Measurements from ENCODE around the gene LCE3C.

The LCE3C gene

DNA sequence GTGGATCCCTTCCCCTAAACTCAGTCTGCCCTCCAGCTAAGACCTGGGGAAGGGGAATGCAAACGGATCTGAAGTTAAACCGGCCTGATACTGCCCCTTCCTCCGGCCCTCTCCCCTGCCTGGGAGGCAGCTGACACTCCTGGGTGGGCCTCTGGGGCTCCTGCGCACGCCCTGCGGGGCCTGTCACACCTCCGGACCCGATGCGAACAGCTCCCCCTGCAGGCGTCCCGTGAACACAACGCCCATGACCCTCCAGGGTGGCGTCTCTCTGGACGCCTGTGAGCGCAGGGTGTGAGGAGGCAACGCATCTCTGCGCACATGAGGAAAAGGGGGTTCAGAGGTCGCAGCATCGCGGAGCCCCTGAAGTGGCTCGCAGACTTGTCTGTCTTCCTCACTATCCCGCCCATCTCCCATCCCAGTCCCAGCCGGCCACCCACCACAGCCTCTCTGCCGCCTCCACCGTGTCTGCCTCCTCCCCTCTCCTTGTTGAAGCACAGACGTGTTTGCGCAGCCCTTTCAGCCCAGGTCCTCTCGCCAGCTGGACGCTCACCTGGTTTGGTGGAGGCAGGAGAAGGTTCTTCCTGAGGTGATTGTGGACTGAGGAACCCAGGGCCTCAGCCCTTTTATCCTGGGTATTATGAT, 23.3 kb downstream of the LCE3C start:
- H3K9me3 ChIP-seq (ENCODE audit: low read length) = peaks cover 2% of the 10 kb centered on the region
- H3K4me1 ChIP-seq (ENCODE audit: insufficient read depth, low read length) = no peaks in the 10 kb centered on the region
- H2AFZ ChIP-seq (ENCODE audit: low read depth, low read length) = no peak overlapping the region
- H3K36me3 ChIP-seq (ENCODE audit: insufficient read depth, low read length) = no peaks in the 10 kb centered on the region
- no peak overlapping the region for H3K4me3 ChIP-seq (ENCODE audit: low read length)
- no peaks in the 10 kb centered on the region for H3K27me3 ChIP-seq (ENCODE audit: insufficient read depth, low read length)

DNA sequence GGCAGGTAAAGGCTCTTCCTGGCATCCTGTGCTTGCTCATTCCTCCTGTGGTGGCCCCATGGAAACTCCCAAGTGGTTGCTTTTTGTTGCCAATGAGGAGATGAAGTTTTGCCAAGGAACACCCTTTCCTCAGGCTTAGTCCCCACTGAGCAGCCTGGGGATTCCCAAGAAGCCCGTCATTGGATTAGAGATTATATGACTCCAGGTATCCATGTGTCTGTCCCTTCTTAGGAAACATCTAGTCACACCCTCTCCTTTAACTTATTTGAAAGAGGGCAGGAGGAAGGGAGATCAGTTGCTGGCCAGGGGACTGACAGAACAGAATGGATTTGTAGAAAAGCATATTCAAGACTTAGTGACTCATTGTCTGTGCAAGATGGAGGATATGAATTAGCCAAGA, 26.7 kb downstream of the LCE3C start:
- no peaks in the 10 kb centered on the region for H3K4me1 ChIP-seq (ENCODE audit: insufficient read depth, low read length)
- H3K9me3 ChIP-seq (ENCODE audit: low read length) = no peaks in the 10 kb centered on the region
- no peak overlapping the region for H3K4me3 ChIP-seq (ENCODE audit: low read length)
- no peaks in the 10 kb centered on the region for H3K36me3 ChIP-seq (ENCODE audit: insufficient read depth, low read length)
- no peaks in the 10 kb centered on the region for H3K27me3 ChIP-seq (ENCODE audit: insufficient read depth, low read length)
- H2AFZ ChIP-seq (ENCODE audit: low read depth, low read length) = no peak overlapping the region

DNA sequence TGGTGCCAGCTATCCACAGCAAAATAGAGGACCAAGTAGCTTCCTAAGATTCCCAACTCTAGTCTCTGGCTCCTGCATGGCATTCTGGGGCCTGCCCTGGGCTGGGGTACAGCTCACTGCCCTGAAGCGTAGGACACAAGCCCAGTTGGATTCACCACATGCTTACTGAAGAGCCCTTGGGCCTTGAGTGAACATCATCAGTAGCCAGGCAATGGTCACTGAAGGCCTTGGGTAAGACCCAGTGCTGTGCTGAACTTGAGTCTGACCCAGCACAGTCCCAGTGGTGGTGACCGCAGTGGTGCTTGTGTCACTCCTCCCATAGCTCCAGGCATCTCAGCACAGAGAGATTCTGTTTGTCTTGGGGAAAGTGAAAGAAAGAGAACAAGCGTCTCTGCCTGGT, 30.6 kb downstream of the LCE3C start:
- Histone ChIP-seq H3K9me3 (ENCODE audit: low read length) (no peaks in the 10 kb centered on the region), H3K27me3 (ENCODE audit: insufficient read depth, low read length) (no peaks in the 10 kb centered on the region), H3K36me3 (ENCODE audit: insufficient read depth, low read length) (no peaks in the 10 kb centered on the region), H3K4me3 (ENCODE audit: low read length) (no peak overlapping the region), H3K4me1 (ENCODE audit: insufficient read depth, low read length) (no peaks in the 10 kb centered on the region), H2AFZ (ENCODE audit: low read depth, low read length) (no peak overlapping the region)

DNA sequence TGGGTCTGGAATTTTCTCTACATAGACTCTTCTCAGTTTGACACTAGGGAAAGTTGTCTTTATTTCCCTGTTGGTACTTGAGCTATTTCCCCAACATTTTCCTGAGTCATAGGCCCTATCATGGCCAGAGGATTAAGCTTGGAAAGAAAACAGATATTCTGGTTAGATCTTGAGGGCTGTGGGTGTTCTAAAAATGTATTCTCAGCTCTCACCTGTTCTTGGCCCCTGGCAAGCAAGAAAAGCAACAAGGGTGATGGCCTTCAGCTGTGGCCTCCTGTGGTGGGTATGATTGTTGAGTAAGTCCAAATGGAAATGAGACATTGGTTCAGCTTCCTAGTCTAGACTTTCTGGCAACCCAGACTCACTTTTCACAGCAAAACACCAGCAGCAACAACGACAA, 40.3 kb downstream of the LCE3C start:
- no peaks in the 10 kb centered on the region for H3K36me3 ChIP-seq (ENCODE audit: insufficient read depth, low read length)
- H3K27me3 ChIP-seq (ENCODE audit: insufficient read depth, low read length) = no peaks in the 10 kb centered on the region
- H2AFZ ChIP-seq (ENCODE audit: low read depth, low read length) = no peak overlapping the region
- H3K9me3 ChIP-seq (ENCODE audit: low read length) = no peaks in the 10 kb centered on the region
- H3K4me3 ChIP-seq (ENCODE audit: low read length) = no peak overlapping the region
- H3K4me1 ChIP-seq (ENCODE audit: insufficient read depth, low read length) = no peaks in the 10 kb centered on the region

DNA sequence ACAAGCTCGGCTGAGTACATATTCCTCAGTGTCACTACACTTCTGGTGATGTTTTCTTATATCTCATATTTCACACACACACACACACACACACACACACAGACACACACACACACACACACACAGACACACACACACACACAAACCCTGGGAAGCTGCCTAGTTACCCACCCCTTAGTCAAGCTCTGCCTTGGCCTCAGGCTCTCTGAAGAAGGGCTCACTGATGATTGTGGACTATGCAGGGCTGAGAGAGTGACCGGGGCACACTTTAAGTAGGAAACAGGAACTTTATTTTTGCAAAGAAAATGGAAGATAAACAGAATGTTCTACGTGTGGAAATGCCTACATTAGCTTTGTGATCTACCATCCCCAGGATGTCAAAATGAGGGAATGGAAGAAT, 43.9 kb downstream of the LCE3C start:
- Histone ChIP-seq H3K36me3 (ENCODE audit: insufficient read depth, low read length) (no peaks in the 10 kb centered on the region), H3K27me3 (ENCODE audit: insufficient read depth, low read length) (no peaks in the 10 kb centered on the region), H2AFZ (ENCODE audit: low read depth, low read length) (no peak overlapping the region), H3K9me3 (ENCODE audit: low read length) (no peaks in the 10 kb centered on the region), H3K4me3 (ENCODE audit: low read length) (no peak overlapping the region), H3K4me1 (ENCODE audit: insufficient read depth, low read length) (no peaks in the 10 kb centered on the region)

DNA sequence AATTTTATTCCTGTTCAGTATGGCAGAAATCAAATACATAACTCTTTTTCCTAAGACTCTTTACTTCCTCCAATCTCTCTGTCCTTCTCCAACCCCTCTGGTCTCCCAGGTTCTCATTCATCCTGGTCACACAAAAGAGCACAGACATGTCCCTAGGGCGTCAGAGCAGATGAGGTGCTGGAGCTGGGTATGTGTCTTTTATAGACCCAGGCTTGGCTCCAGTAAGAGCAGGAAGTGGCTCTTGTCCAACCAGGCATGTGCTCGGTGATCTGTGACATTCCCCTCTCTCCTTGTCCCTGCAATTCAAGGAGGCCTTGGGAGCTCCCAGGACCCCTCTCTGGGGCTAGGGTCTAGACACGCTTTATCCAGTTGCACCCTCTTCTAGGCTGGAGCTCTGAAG, 45.1 kb downstream of the LCE3C start:
- Histone ChIP-seq H3K9me3 (ENCODE audit: low read length) (no peaks in the 10 kb centered on the region), H3K4me3 (ENCODE audit: low read length) (no peak overlapping the region), H3K27me3 (ENCODE audit: insufficient read depth, low read length) (no peaks in the 10 kb centered on the region), H3K36me3 (ENCODE audit: insufficient read depth, low read length) (no peaks in the 10 kb centered on the region), H3K4me1 (ENCODE audit: insufficient read depth, low read length) (no peaks in the 10 kb centered on the region), H2AFZ (ENCODE audit: low read depth, low read length) (no peak overlapping the region)

DNA sequence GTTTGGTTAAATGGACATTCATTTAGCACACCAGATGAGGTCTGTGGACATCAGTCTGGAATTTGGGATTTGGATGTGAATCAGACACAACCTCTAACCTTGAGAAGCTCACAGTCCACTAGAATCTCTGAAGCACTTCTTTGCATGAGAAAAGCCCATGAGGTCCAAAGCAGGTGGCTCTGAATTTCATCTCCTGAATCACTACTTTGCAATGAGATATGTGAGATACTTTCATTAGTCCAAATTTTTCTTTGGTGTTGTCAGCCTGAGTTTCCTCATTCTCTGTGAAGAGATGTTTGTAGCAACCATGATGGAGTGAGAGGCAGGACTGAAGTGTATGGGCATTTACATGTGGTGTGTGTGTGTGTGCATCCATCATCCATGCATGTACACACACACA, 46.6 kb downstream of the LCE3C start:
- no peak overlapping the region for H3K4me3 ChIP-seq (ENCODE audit: low read length)
- H3K36me3 ChIP-seq (ENCODE audit: insufficient read depth, low read length) = no peaks in the 10 kb centered on the region
- H2AFZ ChIP-seq (ENCODE audit: low read depth, low read length) = no peak overlapping the region
- no peaks in the 10 kb centered on the region for H3K27me3 ChIP-seq (ENCODE audit: insufficient read depth, low read length)
- H3K9me3 ChIP-seq (ENCODE audit: low read length) = no peaks in the 10 kb centered on the region
- no peaks in the 10 kb centered on the region for H3K4me1 ChIP-seq (ENCODE audit: insufficient read depth, low read length)
